ENCODE data around the gene FAM199X.
A peak's percentile ranks its signal among the peaks of the same experiment; 100 is the strongest.

- TF ChIP-seq CTCF (IDR thresholded peaks at IDR 0.05): peak; percentile 34 to 77 (median 54)
- no peak for TF ChIP-seq POLR2AphosphoS5 (IDR thresholded peaks at IDR 0.05)
Observed at GRCh38 chrX:104195489-104196084, 29.3 kb downstream of the FAM199X start.
